ENCODE measurements around the gene DPP8.
"Not testable (repeated sequence)": the region's sequence is repeated elsewhere in the genome, so short reads cannot be mapped to it uniquely, and the experiment has no call there.

Gene DPP8

DNA sequence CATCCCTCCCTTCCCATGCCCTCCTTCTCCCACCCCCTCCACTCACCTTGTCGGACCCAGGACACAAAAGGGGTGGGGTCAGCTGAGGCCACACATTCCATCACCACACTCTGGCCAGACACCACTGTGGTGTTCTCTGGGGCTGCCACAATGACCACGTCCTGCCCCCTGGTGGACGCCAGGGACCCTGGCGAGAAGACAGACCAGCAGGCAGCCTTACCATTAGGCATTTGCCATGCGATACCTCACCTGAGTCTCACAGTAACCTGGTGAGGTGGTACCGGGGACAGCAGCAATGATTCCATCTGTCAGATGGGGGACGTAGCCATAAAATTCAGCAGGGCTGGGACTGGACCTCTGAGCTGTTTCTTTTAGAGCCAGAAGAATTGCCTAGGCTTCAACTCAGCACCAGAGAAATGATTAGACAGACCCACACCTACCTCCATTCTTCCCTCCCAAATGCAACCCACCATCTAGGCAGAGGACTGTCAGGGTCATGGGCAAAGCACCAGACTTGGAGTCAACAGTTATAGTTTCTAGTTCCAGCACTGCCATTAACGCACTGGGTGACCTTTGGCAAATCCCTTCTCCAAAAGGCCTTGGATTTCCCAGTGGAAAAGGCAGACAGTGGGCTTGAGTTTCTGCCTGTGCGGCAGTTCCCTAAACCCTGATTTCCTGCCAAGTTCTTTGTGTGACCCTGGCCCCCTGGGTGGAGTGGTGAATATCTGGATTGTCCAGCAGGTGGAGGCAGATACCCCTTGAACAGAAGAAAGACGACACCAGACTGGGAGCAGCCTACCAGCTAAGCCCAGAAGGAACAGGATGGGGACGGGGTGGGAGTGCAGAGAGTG is 116.5 kb downstream of the DPP8 start:
- DNase-seq: peak; percentile 7

DNA sequence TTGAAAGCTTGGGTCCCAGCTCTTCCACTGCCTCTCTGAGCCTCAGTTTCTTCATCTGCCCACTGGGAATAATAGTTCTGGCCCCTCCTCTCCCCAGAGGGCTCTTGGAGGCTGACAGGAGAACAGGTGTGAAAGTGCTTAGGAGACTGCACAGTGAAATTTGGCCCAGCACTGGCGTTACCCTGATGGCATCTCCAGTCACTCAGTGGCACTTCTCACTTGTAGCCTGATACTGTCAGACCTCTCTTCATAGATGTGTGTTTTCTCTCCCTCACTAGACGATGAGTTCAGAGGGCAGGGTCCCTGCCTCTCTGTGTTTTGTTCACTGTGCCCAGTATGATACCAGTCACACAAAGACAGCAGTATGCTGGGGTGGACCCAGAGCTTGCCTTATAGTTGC is 117.5 kb downstream of the DPP8 start:
- no peak for DNase-seq

DNA sequence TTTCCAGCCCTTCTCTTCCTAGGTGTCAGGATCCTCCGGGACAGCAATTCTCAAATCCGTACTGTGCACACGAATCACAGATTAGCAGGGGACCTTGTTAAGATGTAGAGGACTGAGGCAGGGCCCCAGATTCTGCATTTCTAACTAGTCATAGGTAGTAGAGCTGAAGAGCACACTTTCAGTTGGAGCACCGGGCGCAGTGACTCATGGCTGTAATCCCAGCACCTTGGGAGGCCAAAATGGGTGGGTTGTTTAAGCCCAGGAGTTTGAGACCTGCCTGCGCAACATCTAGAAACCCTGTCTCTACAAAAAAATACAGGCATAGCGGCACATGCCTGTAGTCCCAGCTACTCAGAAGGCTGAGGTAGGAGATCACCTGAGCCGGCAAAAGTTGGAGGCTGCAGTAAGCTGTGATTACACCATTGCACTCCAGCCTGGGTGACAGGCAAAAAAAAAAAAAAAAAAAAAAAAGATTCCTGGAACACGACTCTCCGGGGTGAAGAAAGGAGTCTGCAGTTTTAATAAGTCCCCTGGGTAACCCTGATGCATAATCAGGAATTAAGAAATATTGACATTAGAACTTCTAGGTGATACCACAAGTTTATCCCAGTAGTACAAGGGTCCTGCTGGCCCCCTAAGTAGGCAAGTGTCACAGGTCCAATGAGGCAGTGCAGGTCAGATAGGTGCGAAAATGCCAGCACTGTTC is 118.3 kb downstream of the DPP8 start:
- no peak for DNase-seq

DNA sequence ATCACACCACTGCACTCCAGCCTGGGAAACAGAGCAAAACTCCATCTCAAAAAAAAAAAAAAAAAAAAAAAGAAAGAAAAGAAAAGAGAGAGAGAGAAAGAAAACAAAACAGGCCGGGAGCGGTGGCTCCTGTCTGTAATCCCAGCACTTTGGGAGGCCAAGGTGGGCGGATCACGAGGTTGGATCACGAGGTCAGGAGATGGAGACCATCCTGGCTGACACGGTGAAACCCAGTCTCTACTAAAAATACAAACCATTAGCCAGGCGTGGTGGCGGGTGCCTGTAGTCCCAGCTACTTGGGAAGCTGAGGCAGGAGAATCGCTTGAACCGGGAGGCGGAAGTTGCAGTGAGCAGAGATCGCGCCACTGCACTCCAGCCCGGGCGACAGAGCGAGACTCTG is 119.0 kb downstream of the DPP8 start:
- DNase-seq: not testable (repeated sequence)

DNA sequence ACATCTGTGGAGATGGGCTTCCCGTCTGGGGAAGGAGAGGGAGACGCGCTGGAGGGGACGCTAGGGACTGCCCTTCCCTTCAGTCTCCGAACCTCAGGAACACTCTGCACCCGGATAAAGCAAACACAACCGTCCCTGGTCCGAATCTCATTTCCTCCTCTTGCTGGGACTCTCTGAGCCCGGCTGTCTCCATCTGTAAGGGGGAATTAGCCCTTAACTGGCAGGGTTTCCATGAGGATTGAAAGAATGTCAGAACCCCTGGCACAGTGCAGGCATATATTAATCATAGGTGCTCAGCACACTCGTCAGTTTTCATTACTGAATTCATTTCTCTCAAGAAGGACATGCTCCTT is 120.5 kb downstream of the DPP8 start:
- DNase-seq: no peak

DNA sequence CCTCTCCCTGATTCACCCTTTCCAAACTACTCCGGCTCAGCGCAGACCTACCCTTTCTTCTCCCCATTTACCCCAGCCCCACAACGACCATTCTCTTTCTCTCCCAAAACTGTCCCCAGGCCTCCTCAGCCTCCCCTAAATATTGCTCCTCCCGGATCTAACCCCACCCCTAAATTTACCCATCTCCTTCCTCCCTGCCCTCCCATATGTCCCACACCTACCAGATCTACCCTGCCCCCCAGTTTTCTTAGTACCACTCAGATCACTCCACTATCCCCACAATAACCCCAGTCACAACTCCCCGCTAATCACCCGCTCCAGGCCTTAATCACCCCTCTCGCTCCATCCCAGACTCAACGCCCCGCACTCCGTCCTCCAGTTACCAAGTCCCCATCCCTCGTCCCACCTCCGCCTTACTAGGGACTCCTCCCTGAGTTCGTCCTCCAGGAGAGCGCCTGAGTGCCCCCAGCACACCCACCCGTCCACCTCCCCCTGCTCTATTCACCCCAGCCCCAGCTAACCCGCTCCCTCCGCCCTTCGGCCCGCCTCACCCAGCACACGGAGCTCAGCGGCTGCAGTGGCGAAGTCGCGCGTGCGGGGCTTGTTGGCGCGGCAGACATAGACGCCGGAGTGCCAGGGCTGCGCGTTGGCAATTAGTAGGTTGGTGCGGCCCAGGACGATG is 121.1 kb downstream of the DPP8 start:
- no peak for DNase-seq

DNA sequence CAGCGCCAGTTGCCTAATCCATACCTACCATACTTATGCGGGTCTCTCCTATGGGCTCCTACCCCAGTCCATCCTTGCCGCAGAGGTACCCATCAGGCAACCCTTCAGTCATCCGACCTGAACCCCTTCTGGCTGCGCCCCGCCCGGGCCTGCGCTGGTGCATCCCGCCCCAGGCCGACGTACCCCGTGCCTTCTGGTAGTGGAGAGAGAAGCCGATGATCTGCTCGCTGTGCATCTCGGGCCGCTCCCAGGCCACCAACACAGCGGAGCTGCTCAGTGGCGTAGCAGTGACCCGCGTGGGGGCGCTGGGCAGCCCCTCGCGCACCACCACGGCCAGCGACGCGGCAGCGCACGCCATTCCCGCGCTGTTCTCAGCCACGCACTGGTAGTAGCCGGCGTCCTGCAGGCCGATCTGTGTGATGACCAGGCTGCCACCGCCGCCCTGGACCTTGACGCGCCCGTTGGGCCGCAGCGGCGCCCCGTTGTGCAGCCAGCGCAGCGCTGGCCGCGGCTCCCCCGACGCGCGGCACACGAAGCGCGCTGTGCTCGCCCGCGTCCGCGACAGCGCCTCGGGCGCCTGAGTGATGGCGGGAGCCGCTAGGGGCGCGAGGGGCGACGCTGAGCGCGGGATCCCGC is 121.8 kb downstream of the DPP8 start:
- no peak for DNase-seq

DNA sequence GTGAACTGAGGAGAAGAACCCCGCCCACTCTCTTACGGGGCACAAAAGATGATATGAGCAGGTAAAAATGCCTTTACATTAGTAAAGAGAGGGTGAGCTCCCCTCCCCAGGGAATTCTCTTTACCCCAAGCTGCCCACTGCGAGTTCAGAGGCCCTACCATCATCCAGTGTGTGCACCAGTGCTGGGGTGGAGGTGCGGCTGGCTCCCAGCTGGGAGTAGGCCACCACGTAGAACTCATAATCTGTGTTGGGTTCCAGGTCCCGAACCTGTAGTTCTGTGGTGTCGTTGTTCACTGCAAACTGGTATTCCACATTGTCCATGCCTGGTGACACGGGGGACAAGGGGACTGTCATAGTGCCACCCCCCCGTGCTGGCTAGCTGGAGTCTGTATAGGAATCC is 122.6 kb downstream of the DPP8 start:
- DNase-seq: no peak

DNA sequence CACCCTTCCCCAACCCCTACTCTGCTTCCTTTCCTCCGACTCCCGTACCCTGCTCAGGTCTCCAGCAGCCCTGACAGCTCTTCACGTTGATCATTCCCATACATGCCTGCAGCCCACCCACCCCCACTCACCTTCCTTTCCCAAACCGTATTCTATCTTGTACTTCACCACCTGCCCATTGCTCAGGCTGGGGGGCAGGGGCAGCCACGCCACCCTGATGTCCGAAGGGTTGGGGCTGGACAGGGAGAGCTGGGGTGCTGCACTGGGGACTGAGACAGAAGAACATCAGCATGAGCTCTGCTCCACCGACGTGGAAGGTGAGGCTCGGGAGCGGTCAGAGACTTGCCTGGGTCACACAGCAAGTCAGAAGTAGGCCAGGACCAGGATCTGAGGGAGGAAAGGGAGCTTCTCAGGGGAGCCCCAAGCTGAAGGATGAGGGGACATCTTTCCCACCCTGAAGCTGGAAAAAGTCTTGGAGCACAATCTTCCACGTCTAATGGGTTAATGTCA is 123.2 kb downstream of the DPP8 start:
- DNase-seq: no peak

DNA sequence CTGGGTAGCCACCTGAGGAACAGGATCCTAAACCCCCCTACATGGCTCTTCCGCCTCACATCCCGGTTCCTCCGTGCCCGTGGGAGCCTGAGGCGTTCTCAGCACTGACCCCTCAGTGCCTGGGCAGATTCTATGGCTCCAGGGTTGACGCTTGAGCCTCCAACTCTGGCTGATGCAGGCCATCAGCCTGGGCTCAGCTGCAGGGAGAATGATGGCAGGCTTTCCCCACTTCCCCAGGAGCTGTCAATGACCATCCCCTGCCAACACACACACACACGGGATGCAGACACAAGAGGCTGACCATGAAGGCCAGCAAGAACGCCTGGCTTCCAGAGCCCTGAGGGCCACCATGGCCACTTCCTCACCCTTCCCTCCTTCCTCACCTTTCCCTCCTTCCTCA is 123.9 kb downstream of the DPP8 start:
- DNase-seq: no peak

DNA sequence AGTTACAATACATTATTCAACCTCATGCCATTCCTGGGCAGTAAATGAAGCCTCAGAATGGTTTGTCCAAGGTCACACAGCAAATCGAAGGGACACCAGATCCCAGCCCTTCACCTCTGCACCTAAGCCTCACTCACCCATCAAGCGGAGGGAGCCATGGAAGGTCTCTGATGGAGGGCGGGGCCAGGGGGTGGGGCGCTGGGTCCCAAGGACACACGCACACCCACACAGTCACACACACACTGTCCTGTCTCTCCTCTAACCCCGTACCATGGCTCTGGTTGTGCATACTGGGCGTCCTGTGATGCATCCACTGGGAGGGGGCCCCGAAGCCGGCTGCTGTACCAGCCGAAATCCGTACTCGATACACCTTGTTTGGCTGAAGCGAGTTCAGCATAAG is 124.4 kb downstream of the DPP8 start:
- DNase-seq: no peak
